ENCODE data around the gene LRRC3C.

DNA sequence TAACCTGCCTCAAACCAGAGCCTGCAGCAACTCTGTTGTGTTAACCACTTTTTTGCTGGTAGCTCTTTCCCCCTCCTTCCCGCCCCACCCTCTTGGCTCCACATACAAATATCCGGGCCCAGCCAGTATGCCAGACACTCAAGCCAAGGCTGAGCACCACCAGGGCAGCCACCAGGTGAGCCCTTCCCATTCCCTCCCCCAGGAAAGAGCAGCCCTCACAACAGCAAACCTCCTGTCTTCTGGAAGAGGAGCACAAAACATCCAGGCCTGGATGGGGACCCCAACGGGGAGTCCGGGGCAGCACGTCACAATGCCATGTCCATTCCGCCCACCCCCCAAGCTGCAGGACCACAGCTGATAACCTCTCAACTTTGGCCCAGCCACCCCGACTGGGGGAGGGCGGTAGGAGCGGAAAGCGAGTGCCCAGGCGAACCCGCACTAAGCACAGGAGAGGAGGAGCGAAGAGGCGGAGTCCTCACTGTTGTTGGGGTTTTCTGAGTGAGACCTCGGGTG, 888 bp upstream of the LRRC3C start:
- TF ChIP-seq CSDC2 (CRISPR knock-in tag; IDR thresholded peaks at IDR 0.05) (no peak), ZNF8 (CRISPR knock-in tag; IDR thresholded peaks at IDR 0.05) (no peak), OSR1 (CRISPR knock-in tag; IDR thresholded peaks at IDR 0.05) (no peak), TCF4 (CRISPR knock-in tag; IDR thresholded peaks at IDR 0.05; ENCODE audit: borderline replicate concordance) (no peak), ZFP30 (CRISPR knock-in tag; IDR thresholded peaks at IDR 0.05) (no peak), POU6F1 (CRISPR knock-in tag; IDR thresholded peaks at IDR 0.05; ENCODE audit: borderline replicate concordance, low read depth) (no peak), PPARA (CRISPR knock-in tag; IDR thresholded peaks at IDR 0.05; ENCODE audit: borderline replicate concordance) (no peak)
- TF ChIP-seq, protein P1, sequence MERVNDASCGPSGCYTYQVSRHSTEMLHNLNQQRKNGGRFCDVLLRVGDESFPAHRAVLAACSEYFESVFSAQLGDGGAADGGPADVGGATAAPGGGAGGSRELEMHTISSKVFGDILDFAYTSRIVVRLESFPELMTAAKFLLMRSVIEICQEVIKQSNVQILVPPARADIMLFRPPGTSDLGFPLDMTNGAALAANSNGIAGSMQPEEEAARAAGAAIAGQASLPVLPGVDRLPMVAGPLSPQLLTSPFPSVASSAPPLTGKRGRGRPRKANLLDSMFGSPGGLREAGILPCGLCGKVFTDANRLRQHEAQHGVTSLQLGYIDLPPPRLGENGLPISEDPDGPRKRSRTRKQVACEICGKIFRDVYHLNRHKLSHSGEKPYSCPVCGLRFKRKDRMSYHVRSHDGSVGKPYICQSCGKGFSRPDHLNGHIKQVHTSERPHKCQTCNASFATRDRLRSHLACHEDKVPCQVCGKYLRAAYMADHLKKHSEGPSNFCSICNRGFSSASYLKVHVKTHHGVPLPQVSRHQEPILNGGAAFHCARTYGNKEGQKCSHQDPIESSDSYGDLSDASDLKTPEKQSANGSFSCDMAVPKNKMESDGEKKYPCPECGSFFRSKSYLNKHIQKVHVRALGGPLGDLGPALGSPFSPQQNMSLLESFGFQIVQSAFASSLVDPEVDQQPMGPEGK (CRISPR knock-in tag; IDR thresholded peaks at IDR 0.05; ENCODE audit: borderline replicate concordance) = 0 out of 2 replicates have a peak, but pooled peaks have one; percentile 17
